AG09309 (cell line): ENCODE measurements around the gene HOXB9.

ENCODE experiments used
- DNase-seq: peaks from one replicate; pipeline ENCODE4 v3.0.0-alpha.2; 2010; ENCODE audit warnings: low read depth
- H3K4me3 ChIP-seq: 2 replicates; pipeline ENCODE4 v1.5.1; 2011; ENCODE audit warnings: mild to moderate bottlenecking, low read depth, low read length, moderate library complexity; ENCODE audit not compliant: control insufficient read depth
- TF ChIP-seq, protein P1 (sequence below): IDR thresholded peaks from 2 replicates; pipeline ENCODE4 v1.5.1; 2011; ENCODE audit warnings: mild to moderate bottlenecking, low read depth, low read length, inconsistent platforms; ENCODE audit not compliant: insufficient read depth, control insufficient read depth; ENCODE audit errors: missing control alignments

Gene HOXB9

DNA sequence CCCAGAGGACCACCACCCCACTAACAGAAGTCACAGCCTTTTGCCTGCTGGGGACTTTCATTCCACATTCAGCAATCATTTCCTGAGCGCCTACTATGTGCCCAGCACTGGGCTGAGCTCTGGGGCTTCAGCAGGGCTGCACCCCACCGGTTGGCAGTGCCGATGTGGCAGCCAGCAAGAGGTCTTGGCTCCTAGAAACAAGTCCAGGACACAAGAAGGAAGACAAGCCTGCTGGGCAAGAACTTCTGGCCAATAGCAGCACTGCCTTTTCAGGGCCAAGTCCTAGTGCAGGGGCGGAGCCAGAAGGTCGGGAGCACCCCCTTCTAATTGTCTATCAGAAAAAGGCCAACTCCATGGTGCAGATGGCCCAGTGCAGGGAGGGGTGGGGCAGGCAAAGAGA lies 13.0 kb upstream of the HOXB9 start:
- TF ChIP-seq, protein P1, sequence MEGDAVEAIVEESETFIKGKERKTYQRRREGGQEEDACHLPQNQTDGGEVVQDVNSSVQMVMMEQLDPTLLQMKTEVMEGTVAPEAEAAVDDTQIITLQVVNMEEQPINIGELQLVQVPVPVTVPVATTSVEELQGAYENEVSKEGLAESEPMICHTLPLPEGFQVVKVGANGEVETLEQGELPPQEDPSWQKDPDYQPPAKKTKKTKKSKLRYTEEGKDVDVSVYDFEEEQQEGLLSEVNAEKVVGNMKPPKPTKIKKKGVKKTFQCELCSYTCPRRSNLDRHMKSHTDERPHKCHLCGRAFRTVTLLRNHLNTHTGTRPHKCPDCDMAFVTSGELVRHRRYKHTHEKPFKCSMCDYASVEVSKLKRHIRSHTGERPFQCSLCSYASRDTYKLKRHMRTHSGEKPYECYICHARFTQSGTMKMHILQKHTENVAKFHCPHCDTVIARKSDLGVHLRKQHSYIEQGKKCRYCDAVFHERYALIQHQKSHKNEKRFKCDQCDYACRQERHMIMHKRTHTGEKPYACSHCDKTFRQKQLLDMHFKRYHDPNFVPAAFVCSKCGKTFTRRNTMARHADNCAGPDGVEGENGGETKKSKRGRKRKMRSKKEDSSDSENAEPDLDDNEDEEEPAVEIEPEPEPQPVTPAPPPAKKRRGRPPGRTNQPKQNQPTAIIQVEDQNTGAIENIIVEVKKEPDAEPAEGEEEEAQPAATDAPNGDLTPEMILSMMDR: no peak
- DNase-seq: no peak
- H3K4me3 ChIP-seq: no peak overlapping the region

DNA sequence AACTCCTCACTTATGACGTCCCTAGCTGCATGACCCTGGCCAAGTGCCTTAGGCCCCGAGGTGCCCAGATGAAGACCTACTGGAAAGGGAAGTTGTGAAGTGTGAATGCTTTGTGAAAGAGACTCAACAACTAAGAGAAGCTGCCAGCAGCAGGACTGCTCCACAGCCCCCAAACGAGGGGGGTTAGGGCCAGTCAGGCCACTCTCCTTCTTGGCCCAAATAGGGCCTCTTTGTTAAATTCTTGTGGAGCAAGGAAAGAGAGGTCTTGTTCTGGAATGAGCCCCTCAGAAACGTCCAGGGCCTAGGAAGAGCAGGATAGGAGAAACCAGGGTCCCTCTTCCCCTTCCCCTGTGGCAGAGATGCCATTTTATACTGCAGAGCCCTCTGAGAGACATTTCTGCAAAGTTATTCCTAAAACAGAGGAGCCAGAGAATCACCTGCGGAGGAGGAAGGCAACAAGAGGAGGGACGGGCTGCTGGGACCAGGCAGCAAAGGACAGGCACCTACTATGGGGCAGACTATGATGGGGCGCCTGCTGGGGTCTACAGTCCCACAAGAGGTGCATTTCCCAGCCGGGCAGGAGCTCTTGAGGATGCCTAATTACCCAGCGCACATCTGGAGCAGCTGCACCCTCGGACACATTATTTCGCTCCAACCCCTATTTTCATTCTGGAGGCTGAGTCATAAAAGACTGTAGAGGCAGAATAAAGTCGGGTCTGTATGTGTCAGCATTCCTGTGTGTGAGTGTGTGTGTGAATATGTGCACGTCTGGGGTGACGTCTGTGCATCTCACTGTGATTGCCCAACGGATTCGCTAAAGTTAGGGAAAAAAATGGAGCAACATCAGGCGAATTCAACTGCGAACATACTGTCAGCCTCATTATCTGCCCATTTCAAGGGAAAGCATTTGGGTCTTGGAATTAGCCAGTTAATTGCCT lies 11.4 kb upstream of the HOXB9 start:
- DNase-seq: peak; percentile 52
- TF ChIP-seq, protein P1: no peak
- no peak overlapping the region for H3K4me3 ChIP-seq

DNA sequence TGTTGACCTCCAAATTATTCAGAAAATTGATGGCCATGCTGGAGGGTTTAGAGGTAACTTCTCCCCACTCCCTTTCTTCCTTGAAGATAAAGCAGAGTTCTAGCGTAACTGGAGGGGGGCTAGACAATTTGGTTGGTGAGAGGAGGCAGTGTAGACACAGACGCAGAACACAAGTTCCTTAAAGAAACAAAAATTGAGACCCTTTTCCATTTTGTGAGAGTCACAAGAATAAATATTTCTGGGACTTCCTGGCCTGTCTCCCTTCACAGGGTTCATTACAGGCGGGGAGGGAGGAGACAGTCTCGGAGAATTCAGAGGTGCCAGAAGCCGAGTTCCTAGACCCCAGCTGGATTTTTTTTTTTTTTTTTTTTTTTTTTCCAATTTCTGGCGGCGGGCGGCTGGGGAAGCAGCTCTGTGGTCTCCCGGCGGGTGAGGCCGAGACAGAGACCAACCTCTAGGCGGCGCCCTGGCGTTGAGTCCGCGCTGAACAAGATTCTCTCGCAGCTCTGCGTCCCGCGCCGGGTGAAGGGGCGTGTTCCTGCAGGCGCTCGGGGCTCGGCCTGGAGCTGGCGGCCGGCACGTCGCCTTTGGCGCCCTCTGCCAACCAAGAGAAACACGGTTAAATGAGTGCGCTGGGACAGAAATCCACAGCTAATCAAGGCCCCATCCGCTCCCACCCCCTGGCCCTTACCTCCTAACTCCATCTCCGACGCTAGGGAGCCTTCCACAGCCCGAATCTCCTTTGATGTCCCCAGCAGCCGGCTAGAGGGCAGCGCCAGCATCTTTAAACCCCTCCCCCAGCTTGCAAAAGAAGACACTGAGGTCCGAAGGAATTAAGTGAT lies 10.2 kb upstream of the HOXB9 start:
- DNase-seq: no peak
- TF ChIP-seq, protein P1: peak; percentile 51
- no peak overlapping the region for H3K4me3 ChIP-seq

DNA sequence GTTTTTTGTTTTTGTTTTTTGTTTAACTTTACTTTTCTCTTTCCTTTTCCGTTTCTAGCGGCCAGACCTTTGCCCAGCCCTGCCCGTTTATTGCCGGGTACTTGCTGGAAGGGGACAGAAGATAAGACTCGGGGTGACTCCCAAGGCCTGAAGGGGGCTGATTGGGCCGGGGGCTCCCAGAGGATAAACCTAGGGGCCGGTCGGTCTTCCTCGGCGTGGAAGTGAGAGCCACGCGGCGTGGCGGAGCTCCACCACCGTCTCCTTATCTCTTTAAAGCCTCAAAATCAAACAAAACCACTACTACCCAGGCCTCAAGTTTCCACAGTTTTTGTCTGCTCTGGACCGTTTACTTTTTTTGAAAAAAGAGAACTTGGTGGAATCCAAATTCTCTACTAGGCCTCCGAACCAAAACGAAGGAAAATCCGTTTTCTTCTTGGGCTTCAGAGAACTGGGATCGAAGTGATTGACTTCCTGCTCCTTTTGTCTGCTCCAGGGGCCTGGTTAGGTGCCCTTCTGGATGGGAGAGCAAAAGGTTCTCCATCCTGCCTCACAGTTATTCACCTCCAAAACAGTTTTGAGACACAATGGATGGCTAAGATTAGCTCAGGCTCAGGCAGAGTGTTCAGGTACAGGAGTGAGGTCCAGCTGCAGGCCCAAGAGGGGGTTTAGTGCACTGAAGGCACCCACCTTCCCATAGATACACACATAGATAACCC lies 8.5 kb upstream of the HOXB9 start:
- H3K4me3 ChIP-seq: no peak overlapping the region
- TF ChIP-seq, protein P1: no peak
- DNase-seq: no peak

DNA sequence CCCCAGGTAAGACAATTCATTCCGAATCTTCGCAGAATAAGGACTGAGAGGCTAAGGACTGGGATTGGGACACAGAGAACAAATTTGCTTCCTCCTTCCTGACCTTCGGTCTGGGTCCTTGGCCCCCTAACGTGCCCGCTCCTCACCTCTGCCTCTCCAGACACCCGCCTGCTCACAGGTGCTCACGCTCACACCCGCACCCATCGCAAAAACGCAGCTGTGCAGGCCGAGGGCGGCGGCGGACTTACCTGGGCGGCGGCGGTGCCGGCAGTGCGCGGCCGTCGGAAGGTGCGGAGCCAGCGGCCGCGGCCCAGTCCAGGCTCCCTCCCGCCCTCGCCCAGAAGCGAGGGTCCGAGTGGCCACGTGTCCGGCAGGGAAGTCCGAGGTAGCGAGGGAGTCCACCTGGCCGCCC lies 7.1 kb upstream of the HOXB9 start:
- DNase-seq: no peak
- TF ChIP-seq, protein P1: no peak
- no peak overlapping the region for H3K4me3 ChIP-seq
